IPS-NIHi7 (cell line): ENCODE measurements around the gene DRD2.

Experiments
- DNase-seq: peaks from one replicate; pipeline ENCODE4 v3.0.0; 2012; ENCODE audit warnings: mixed read lengths; ENCODE audit errors: extremely low spot score

The DRD2 gene

GRCh38 chr11:113400631-113401230 is 74.5 kb downstream of the DRD2 start:
- DNase-seq = no peak

DNA sequence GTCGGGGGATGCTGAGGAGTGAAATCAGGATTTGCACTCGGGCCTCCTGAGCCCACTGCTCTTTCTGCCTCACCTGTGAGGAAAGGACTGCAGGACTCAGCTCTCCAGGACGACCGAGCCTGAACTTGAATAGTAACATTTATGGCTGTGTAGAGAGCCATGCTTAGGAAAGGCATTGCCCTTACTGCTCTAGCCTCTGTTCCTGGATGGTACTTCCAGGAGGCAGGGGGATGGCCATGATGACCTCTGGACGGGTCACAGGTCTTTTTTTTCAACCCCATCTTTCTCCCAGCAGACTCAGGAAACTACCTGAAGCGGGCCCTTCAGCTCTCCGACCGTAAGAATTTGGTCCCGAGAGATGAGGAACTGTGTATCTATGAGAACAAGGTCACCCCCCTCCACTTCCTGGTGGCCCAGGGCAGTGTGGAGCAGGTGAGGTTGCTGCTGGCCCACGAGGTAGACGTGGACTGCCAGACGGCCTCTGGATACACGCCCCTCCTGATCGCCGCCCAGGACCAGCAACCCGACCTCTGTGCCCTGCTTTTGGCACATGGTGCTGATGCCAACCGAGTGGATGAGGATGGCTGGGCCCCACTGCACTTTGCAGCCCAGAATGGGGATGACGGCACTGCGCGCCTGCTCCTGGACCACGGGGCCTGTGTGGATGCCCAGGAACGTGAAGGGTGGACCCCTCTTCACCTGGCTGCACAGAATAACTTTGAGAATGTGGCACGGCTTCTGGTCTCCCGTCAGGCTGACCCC is 76.3 kb downstream of the DRD2 start:
- no peak for DNase-seq

DNA sequence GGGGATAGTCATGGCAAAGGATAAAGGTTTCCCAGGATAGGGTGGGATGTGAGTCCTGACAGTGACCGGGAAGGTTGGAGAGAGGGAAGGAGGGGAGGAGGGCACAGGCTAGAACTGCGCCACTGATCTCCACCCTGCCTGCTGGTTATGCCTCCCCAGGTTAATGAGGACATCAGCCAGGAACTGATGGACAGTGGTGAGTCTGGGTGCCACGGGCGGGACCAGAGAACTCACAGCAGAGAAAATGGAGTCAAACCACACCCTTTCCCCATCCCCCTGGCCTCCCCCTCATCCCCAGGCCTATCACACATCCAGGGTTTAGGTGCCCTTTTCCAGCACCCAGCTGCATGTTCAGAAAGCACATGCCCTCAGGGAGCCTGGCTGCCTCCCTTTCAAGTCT is 77.4 kb downstream of the DRD2 start:
- DNase-seq = no peak

- DNase-seq = no peak
Measured at GRCh38 chr11:113397212-113397611, 78.0 kb downstream of the DRD2 start.

DNA sequence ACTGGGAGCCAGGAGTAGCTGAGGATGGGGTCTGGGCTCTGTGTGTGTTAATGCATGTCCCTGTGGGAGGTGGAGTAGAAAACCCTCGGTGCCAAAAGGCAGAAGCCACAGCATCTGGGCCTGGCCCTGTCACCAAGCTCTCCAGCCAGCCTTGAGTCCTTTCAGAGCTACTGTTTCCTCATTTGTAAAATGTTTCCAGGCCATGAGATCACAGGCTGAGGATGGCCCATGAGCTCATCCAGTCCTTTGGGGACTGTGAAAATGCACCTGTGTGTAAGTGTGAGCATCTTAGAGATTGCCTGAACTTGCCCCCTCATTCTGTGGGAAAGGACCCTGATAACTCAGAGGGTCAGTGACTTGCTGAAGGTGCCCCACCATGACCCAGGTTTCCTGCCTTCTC is 78.5 kb downstream of the DRD2 start:
- no peak for DNase-seq

- no peak for DNase-seq
Measured at GRCh38 chr11:113395782-113396336, 79.3 kb downstream of the DRD2 start.

GRCh38 chr11:113394919-113395318 is 80.3 kb downstream of the DRD2 start:
- no peak for DNase-seq

DNA sequence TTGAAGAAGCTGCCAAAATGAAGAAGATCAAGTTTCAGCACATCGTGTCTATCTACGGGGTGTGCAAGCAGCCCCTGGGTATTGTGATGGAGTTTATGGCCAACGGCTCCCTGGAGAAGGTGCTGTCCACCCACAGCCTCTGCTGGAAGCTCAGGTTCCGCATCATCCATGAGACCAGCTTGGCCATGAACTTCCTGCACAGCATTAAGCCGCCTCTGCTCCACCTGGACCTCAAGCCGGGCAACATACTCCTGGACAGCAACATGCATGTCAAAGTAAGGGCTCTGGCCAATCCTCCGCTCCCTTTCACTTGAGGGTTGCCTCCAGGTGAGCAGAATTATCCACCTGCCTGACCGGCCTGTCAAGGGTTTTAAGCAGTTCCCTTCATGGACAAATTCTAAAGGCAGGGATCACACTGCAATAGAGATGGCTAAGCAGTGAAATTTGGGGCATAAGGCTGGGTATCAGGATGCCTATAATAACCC is 81.7 kb downstream of the DRD2 start:
- DNase-seq = no peak

GRCh38 chr11:113392236-113392921 is 82.8 kb downstream of the DRD2 start:
- no peak for DNase-seq

- DNase-seq = no peak
Measured at GRCh38 chr11:113389272-113389671, 85.9 kb downstream of the DRD2 start.

DNA sequence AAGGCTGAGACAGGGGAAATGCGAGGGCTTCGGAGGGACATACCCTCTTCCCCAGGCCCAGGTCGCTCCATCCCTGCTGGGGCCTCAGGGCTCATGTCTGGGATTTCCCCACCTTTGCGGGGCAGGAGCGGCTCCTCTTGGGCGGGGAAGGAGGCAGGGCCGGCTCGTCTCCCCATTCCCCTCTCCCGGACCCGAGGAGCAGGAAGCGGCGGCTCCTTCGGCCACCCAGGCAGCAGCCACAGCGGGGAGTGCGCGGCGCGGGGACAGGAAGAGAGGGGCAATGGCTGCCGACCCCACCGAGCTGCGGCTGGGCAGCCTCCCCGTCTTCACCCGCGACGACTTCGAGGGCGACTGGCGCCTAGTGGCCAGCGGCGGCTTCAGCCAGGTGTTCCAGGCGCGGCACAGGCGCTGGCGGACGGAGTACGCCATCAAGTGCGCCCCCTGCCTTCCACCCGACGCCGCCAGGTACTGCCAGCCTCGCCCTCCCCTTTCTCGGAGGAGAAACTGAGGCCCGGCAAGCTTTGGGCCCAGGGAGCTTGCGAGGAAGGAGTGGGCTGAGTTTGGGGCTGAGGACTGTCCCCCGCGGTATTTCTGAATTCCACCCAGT is 87.5 kb downstream of the DRD2 start, which contains the start of gene ANKK1:
TSS of gene ANKK1 (plus strand) at position 175 of the 607 bp plus-strand sequence. CDS start at position 281, 106 bp downstream.
- peak; percentile 86 for DNase-seq

- DNase-seq = no peak
Measured at GRCh38 chr11:113386866-113387265, 88.3 kb downstream of the DRD2 start.

- no peak for DNase-seq
Measured at GRCh38 chr11:113385749-113386148, 89.4 kb downstream of the DRD2 start.

- no peak for DNase-seq
Measured at GRCh38 chr11:113384551-113384950, 90.6 kb downstream of the DRD2 start.

GRCh38 chr11:113382121-113382520 is 93.1 kb downstream of the DRD2 start:
- DNase-seq = no peak

DNA sequence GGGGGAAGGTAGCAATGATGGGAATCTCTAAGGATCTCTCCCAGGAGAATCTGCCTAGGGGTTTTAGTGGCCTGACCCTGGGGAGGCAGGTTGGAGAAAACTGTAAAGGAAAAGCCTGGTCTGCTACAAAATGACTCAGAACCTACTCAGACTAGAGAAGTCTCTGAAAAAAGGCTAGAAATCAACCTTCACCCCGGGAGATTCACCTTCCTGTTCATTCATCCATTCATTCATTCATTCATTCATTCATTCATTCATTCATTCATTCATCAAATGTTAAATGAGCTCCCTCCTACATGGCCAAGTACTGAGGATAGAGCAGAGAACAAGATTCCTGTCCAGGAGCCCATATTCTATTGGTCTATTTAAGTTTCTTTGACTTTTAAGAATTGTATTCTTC is 96.5 kb downstream of the DRD2 start:
- no peak for DNase-seq

DNA sequence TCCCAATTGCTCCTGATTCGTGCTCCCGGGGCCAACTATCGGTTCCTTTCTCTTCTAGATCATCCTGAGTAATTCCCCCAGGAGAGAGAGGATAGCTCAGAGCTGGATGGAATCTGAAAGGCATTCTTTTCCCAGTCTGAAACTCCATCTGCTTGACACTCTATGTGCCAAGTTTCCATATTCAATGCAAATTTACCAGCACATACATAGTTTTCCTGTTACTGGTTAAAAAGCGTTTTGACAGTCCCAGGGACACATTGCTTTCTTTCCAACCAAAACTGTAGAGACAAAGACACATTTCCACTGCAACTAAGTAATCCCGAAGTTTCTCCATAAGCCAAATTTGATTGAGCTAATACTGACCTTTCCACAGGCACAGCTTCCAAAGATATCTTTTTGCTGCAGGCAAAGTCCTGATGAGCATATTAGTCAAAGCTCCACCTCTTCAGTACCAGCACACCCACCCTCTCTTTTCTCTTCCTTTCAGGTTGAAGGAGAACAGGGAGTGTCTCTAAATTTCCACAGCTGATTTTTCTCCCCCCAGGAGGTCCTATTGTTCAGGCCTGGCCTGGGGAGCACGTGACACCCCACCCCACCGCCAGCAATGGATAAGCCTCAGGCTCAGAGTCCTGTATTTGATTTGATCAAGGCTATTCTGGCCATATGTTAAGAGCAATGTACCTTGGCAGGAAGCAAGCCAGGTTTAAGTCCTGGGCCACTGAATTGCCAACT is 97.4 kb downstream of the DRD2 start:
- no peak for DNase-seq

- DNase-seq = no peak
Measured at GRCh38 chr11:113376156-113376555, 99.0 kb downstream of the DRD2 start.

GRCh38 chr11:113375402-113375801 is 99.8 kb downstream of the DRD2 start:
- DNase-seq = no peak

GRCh38 chr11:113373981-113374560 is 101.1 kb downstream of the DRD2 start:
- no peak for DNase-seq

DNA sequence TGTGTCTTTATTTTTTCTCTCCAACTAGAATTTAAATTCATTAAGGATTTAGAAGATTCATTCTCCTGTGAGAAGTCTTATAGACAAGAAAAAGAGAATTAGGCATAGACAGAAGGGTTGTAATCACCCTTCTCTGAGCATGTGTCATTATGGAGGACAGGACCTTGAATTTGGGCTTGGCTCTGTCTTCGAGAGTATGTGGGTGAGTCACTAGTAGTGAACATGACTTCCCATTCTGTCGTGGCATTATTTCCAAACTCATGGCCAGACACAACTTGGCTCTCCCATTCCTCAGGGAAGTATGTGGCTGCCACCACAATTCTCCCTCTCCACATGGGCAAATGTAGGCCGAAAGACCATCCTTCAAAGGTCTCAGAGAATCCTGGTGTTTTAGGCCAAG is 101.9 kb downstream of the DRD2 start:
- DNase-seq = no peak
